ENCODE data around the gene FES. TPM values are rescaled to one million over a fixed set of nuclear protein-coding genes. Genes with fewer than 3 reads are reported as not detected.

FES gene
- total and polyA plus RNA-seq, 2 of the 13 experiments (the other 11 are each of a cell fraction or from before 2014, with no cell fraction given) = 4.0 to 9.5 TPM

DNA sequence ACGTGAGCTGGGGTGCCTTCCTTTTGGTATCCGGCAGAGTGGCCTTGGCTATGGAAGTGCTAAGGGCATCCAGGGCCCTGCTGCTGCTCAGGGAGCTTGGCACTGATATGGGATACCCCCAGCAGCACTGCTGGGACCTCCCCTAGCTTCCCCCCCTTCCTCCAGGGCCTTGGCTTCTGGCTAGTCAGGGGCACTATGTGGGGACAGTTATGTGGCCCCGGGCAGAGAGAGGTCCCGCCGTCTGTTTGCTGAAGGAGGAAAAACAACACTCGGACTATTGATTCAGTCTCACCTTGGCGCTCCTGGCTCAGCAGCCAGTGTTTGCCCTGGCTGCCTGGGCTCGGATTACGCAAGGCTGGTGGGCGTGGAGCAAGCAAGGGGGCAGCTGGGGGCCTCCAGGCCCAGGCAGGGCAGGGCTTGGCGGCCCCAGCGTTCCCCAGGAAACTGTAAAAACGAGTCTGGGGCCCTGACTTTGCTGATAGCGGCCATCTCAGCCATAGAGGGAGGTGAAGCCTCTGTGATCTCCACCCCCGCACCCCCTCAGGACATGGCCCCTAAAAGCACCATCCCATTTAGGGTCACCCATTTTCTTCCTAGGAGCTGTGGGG lies 10.2 kb upstream of the FES start (continued):
- TF ChIP-seq SP140L (CRISPR knock-in tag; IDR thresholded peaks at IDR 0.05; ENCODE audit: borderline replicate concordance) (peak; percentile 83; the same call in 1 of the 2 replicates), RFXANK (CRISPR knock-in tag; IDR thresholded peaks at IDR 0.05) (0 out of 2 replicates have a peak, but pooled peaks have one; percentile 27), ZBTB7B (CRISPR knock-in tag; IDR thresholded peaks at IDR 0.05) (peak; percentile 100), CREB1 (IDR thresholded peaks at IDR 0.05) (no peak), CREB1 (CRISPR knock-in tag; IDR thresholded peaks at IDR 0.05) (peak; percentile 67), SRSF9 (IDR thresholded peaks at IDR 0.05; ENCODE audit: borderline replicate concordance, insufficient read depth, low read depth, low read length, poor library complexity, severe bottlenecking) (no peak), ZSCAN9 (CRISPR knock-in tag; IDR thresholded peaks at IDR 0.05; ENCODE audit: borderline replicate concordance) (peak; percentile 92), FOXP1 (IDR thresholded peaks at IDR 0.05) (peak; percentile 64; the same call in 1 of the 2 replicates), FOXP1 (CRISPR knock-in tag; IDR thresholded peaks at IDR 0.05) (peak; percentile 97), ZBTB42 (CRISPR knock-in tag; IDR thresholded peaks at IDR 0.05) (no peak), BRD4 (CRISPR knock-in tag; IDR thresholded peaks at IDR 0.05) (peak; percentile 43; the same call in 1 of the 2 replicates), FOXK1 (CRISPR knock-in tag; IDR thresholded peaks at IDR 0.05; ENCODE audit: borderline replicate concordance, low read depth) (peak; percentile 97), RXRA (CRISPR knock-in tag; IDR thresholded peaks at IDR 0.05) (peak; percentile 99), TARDBP (CRISPR knock-in tag; IDR thresholded peaks at IDR 0.05) (peak; percentile 99), TBL1XR1 (IDR thresholded peaks at IDR 0.05; ENCODE audit: borderline replicate concordance, low read length, partially characterized antibody) (peak; percentile 98), ZNF124 (CRISPR knock-in tag; IDR thresholded peaks at IDR 0.05) (peak; percentile 83)
- TF ChIP-seq, protein P1, sequence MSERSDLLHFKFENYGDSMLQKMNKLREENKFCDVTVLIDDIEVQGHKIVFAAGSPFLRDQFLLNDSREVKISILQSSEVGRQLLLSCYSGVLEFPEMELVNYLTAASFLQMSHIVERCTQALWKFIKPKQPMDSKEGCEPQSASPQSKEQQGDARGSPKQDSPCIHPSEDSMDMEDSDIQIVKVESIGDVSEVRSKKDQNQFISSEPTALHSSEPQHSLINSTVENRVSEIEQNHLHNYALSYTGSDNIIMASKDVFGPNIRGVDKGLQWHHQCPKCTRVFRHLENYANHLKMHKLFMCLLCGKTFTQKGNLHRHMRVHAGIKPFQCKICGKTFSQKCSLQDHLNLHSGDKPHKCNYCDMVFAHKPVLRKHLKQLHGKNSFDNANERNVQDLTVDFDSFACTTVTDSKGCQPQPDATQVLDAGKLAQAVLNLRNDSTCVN (CRISPR knock-in tag; IDR thresholded peaks at IDR 0.05; ENCODE audit: borderline replicate concordance) = 0 out of 2 replicates have a peak, but pooled peaks have one; percentile 52
- TF ChIP-seq, protein P2, sequence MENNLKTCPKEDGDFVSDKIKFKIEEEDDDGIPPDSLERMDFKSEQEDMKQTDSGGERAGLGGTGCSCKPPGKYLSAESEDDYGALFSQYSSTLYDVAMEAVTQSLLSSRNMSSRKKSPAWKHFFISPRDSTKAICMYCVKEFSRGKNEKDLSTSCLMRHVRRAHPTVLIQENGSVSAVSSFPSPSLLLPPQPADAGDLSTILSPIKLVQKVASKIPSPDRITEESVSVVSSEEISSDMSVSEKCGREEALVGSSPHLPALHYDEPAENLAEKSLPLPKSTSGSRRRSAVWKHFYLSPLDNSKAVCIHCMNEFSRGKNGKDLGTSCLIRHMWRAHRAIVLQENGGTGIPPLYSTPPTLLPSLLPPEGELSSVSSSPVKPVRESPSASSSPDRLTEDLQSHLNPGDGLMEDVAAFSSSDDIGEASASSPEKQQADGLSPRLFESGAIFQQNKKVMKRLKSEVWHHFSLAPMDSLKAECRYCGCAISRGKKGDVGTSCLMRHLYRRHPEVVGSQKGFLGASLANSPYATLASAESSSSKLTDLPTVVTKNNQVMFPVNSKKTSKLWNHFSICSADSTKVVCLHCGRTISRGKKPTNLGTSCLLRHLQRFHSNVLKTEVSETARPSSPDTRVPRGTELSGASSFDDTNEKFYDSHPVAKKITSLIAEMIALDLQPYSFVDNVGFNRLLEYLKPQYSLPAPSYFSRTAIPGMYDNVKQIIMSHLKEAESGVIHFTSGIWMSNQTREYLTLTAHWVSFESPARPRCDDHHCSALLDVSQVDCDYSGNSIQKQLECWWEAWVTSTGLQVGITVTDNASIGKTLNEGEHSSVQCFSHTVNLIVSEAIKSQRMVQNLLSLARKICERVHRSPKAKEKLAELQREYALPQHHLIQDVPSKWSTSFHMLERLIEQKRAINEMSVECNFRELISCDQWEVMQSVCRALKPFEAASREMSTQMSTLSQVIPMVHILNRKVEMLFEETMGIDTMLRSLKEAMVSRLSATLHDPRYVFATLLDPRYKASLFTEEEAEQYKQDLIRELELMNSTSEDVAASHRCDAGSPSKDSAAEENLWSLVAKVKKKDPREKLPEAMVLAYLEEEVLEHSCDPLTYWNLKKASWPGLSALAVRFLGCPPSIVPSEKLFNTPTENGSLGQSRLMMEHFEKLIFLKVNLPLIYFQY (CRISPR knock-in tag; IDR thresholded peaks at IDR 0.05; ENCODE audit: borderline replicate concordance) = no peak
- TF ChIP-seq, protein P3, sequence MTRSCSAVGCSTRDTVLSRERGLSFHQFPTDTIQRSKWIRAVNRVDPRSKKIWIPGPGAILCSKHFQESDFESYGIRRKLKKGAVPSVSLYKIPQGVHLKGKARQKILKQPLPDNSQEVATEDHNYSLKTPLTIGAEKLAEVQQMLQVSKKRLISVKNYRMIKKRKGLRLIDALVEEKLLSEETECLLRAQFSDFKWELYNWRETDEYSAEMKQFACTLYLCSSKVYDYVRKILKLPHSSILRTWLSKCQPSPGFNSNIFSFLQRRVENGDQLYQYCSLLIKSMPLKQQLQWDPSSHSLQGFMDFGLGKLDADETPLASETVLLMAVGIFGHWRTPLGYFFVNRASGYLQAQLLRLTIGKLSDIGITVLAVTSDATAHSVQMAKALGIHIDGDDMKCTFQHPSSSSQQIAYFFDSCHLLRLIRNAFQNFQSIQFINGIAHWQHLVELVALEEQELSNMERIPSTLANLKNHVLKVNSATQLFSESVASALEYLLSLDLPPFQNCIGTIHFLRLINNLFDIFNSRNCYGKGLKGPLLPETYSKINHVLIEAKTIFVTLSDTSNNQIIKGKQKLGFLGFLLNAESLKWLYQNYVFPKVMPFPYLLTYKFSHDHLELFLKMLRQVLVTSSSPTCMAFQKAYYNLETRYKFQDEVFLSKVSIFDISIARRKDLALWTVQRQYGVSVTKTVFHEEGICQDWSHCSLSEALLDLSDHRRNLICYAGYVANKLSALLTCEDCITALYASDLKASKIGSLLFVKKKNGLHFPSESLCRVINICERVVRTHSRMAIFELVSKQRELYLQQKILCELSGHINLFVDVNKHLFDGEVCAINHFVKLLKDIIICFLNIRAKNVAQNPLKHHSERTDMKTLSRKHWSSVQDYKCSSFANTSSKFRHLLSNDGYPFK (CRISPR knock-in tag; IDR thresholded peaks at IDR 0.05; ENCODE audit: borderline replicate concordance) = peak; percentile 82; the same call in 1 of the 2 replicates
- TF ChIP-seq, protein P4, sequence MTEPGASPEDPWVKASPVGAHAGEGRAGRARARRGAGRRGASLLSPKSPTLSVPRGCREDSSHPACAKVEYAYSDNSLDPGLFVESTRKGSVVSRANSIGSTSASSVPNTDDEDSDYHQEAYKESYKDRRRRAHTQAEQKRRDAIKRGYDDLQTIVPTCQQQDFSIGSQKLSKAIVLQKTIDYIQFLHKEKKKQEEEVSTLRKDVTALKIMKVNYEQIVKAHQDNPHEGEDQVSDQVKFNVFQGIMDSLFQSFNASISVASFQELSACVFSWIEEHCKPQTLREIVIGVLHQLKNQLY (CRISPR knock-in tag; IDR thresholded peaks at IDR 0.05) = peak; percentile 91; the same call in 1 of the 2 replicates
- TF ChIP-seq, protein P5, sequence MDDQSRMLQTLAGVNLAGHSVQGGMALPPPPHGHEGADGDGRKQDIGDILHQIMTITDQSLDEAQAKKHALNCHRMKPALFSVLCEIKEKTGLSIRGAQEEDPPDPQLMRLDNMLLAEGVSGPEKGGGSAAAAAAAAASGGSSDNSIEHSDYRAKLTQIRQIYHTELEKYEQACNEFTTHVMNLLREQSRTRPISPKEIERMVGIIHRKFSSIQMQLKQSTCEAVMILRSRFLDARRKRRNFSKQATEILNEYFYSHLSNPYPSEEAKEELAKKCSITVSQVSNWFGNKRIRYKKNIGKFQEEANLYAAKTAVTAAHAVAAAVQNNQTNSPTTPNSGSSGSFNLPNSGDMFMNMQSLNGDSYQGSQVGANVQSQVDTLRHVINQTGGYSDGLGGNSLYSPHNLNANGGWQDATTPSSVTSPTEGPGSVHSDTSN (CRISPR knock-in tag; IDR thresholded peaks at IDR 0.05; ENCODE audit: borderline replicate concordance) = no peak

Data from HepG2 (cell line).